ENCODE data around the gene HERC3.

Gene HERC3

GRCh38 chr4:88628746-88629145 is 36.5 kb downstream of the HERC3 start:
- 94 to 100% methylated on average over 1 to 5 of the region's 8 CpGs for WGBS, 2 experiments (ENCODE audit: insufficient coverage in 2 of 2)
- Histone ChIP-seq H3K4me1 (ENCODE audit: control insufficient read depth, insufficient read depth, low read length, poor library complexity, severe bottlenecking) (no peaks in the 10 kb centered on the region), H3K36me3 (ENCODE audit: control insufficient read depth, insufficient read depth, low read length) (no peaks in the 10 kb centered on the region), H3K27ac (ENCODE audit: low read depth, low read length, severe bottlenecking) (no peak overlapping the region), H3K9me3 (ENCODE audit: control insufficient read depth, low read length) (no peaks in the 10 kb centered on the region), H3K4me3 (ENCODE audit: extremely low read depth, insufficient read depth, low read length, poor library complexity, severe bottlenecking) (no peak overlapping the region)

DNA sequence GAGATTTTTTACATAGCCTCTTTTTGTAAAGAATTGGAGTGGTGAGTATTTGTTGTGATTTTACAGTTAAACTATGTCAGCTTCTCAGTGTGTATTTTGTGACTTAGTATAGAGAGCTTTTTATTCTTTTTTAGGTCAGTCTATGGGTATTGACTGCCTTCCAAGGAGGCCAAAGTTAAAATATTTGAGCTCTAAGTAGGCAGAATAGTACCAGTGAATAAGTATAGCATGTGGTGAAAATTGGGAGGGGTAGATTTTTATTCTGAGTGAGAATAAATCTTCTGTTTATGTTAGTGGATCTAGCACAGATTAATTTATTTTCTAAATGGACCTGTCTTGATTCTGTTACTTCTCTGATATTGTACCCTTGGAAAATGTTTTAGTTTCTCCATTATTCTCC is 37.5 kb downstream of the HERC3 start:
- Histone ChIP-seq H3K27ac (ENCODE audit: low read depth, low read length, severe bottlenecking) (no peak overlapping the region), H3K4me3 (ENCODE audit: extremely low read depth, insufficient read depth, low read length, poor library complexity, severe bottlenecking) (no peak overlapping the region), H3K36me3 (ENCODE audit: control insufficient read depth, insufficient read depth, low read length) (no peaks in the 10 kb centered on the region), H3K9me3 (ENCODE audit: control insufficient read depth, low read length) (no peaks in the 10 kb centered on the region), H3K4me1 (ENCODE audit: control insufficient read depth, insufficient read depth, low read length, poor library complexity, severe bottlenecking) (no peaks in the 10 kb centered on the region)

GRCh38 chr4:88630756-88631155 is 38.5 kb downstream of the HERC3 start:
- WGBS, 2 experiments (ENCODE audit: insufficient coverage in 2 of 2), result no CpG with 5 or more reads among the region's 2 CpGs

GRCh38 chr4:88643932-88644331 is 51.7 kb downstream of the HERC3 start:
- no peaks in the 10 kb centered on the region for H3K36me3 ChIP-seq (ENCODE audit: control insufficient read depth, insufficient read depth, low read length)
- no peaks in the 10 kb centered on the region for H3K4me1 ChIP-seq (ENCODE audit: control insufficient read depth, insufficient read depth, low read length, poor library complexity, severe bottlenecking)
- 100% methylated on average over 1 of the region's 2 CpGs; no CpG with 5 or more reads in 1 of the 2 experiments for WGBS, 2 experiments (ENCODE audit: insufficient coverage in 2 of 2)
- no peaks in the 10 kb centered on the region for H3K9me3 ChIP-seq (ENCODE audit: control insufficient read depth, low read length)
- H3K4me3 ChIP-seq (ENCODE audit: extremely low read depth, insufficient read depth, low read length, poor library complexity, severe bottlenecking), result no peak overlapping the region
- H3K27ac ChIP-seq (ENCODE audit: low read depth, low read length, severe bottlenecking), result no peak overlapping the region

More at GRCh38 chr4:88630756-88631155, 38.5 kb downstream of the HERC3 start:
- H3K36me3 ChIP-seq (ENCODE audit: control insufficient read depth, insufficient read depth, low read length), result no peaks in the 10 kb centered on the region
- H3K27ac ChIP-seq (ENCODE audit: low read depth, low read length, severe bottlenecking), result no peak overlapping the region
- H3K9me3 ChIP-seq (ENCODE audit: control insufficient read depth, low read length), result no peaks in the 10 kb centered on the region
- H3K4me1 ChIP-seq (ENCODE audit: control insufficient read depth, insufficient read depth, low read length, poor library complexity, severe bottlenecking), result no peaks in the 10 kb centered on the region
- no peak overlapping the region for H3K4me3 ChIP-seq (ENCODE audit: extremely low read depth, insufficient read depth, low read length, poor library complexity, severe bottlenecking)

- Histone ChIP-seq H3K4me3 (ENCODE audit: extremely low read depth, insufficient read depth, low read length, poor library complexity, severe bottlenecking) (no peak overlapping the region), H3K4me1 (ENCODE audit: control insufficient read depth, insufficient read depth, low read length, poor library complexity, severe bottlenecking) (no peaks in the 10 kb centered on the region), H3K9me3 (ENCODE audit: control insufficient read depth, low read length) (no peaks in the 10 kb centered on the region), H3K36me3 (ENCODE audit: control insufficient read depth, insufficient read depth, low read length) (no peaks in the 10 kb centered on the region), H3K27ac (ENCODE audit: low read depth, low read length, severe bottlenecking) (no peak overlapping the region)
- no CpG with 5 or more reads among the region's 1 CpG for WGBS, 2 experiments (ENCODE audit: insufficient coverage in 2 of 2)
These were observed 53.7 kb downstream of the HERC3 start for GRCh38 chr4:88645994-88646393.

DNA sequence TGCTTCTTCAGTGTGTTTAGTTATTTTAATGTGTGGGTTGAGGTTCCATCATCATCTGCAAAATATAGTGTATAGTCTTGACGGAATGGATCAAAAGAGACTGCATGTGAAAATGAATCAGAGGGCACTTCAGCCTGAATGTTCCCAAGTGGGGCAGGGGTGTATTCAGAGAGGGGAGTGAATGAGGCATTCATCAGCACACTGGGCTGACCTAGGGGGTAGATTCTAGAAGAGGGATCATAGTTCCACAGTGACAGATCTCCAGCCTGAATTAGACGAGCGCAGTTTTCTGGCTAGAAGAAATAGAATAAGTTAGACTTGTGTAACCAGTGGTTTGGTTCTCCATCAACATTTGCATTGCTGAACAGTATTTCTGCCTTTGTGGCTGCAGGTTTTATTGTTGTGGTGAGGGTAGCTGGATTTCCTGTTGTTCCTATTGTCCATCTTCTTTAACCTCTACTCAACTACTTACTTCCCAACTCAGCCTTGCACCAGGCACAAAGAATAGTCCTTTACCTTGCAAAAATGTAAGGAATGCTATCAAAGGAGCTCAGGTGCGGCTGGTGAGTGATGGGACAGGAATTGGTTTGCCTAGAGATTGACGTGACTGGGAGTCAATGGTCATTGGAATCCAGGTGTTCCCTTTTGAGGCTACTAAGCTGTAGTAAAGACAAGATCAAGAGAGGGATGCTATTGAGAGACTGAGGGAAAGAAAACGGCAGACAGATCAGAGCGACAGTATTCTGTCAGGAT is 54.4 kb downstream of the HERC3 start:
- Histone ChIP-seq H3K36me3 (ENCODE audit: control insufficient read depth, insufficient read depth, low read length) (no peaks in the 10 kb centered on the region), H3K4me3 (ENCODE audit: extremely low read depth, insufficient read depth, low read length, poor library complexity, severe bottlenecking) (no peak overlapping the region), H3K4me1 (ENCODE audit: control insufficient read depth, insufficient read depth, low read length, poor library complexity, severe bottlenecking) (no peaks in the 10 kb centered on the region), H3K9me3 (ENCODE audit: control insufficient read depth, low read length) (no peaks in the 10 kb centered on the region), H3K27ac (ENCODE audit: low read depth, low read length, severe bottlenecking) (no peak overlapping the region)
- WGBS, 2 experiments (ENCODE audit: insufficient coverage in 2 of 2), result 87 to 93% methylated on average over 7 of the region's 7 CpGs

DNA sequence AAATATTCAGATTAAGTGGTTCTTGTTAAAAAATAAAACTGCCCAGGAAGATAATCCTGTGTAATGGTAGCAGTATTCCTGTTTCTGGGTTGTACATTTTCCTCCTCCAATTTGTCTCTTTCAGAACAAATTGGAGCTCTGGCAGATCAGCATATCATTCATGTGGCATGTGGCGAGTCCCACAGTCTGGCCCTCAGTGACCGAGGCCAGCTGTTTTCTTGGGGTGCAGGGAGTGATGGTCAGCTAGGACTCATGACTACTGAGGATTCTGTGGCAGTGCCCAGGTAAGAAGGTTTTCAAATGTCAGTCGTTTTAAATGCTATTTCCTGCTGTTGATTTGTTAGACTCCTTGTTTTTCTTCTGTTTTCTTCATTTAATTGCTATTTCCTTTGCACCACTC is 57.4 kb downstream of the HERC3 start:
- Histone ChIP-seq H3K27ac (ENCODE audit: low read depth, low read length, severe bottlenecking) (no peak overlapping the region), H3K36me3 (ENCODE audit: control insufficient read depth, insufficient read depth, low read length) (no peaks in the 10 kb centered on the region), H3K9me3 (ENCODE audit: control insufficient read depth, low read length) (no peaks in the 10 kb centered on the region), H3K4me1 (ENCODE audit: control insufficient read depth, insufficient read depth, low read length, poor library complexity, severe bottlenecking) (no peaks in the 10 kb centered on the region), H3K4me3 (ENCODE audit: extremely low read depth, insufficient read depth, low read length, poor library complexity, severe bottlenecking) (no peak overlapping the region)
- 73% methylated on average over 2 to 3 of the region's 3 CpGs for WGBS, 2 experiments (ENCODE audit: insufficient coverage in 2 of 2)

- Histone ChIP-seq H3K4me3 (ENCODE audit: extremely low read depth, insufficient read depth, low read length, poor library complexity, severe bottlenecking) (no peak overlapping the region), H3K4me1 (ENCODE audit: control insufficient read depth, insufficient read depth, low read length, poor library complexity, severe bottlenecking) (no peaks in the 10 kb centered on the region), H3K27ac (ENCODE audit: low read depth, low read length, severe bottlenecking) (no peak overlapping the region), H3K9me3 (ENCODE audit: control insufficient read depth, low read length) (no peaks in the 10 kb centered on the region), H3K36me3 (ENCODE audit: control insufficient read depth, insufficient read depth, low read length) (no peaks in the 10 kb centered on the region)
- 73 to 76% methylated on average over 4 of the region's 4 CpGs for WGBS, 2 experiments (ENCODE audit: insufficient coverage in 2 of 2)
These were observed 61.2 kb downstream of the HERC3 start for GRCh38 chr4:88653371-88653946.

DNA sequence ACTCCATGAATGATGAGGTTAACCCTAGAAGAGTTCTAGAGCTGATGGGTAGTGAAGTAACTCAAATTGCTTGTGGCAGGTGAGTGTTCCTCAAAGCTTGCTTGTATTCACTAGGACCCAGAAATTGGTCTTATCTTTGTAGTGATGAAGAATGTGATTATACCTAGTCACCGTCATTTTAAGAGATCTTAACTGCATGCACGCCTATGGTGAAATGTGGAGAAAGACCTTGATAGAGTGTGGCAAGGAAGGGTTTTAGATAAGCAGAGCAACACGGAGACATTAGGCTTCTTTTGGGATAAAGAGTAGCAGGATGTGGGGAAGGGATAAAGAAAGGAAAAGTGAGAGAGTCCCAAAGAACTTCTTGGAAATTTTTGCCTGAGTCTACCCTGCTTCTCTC is 62.9 kb downstream of the HERC3 start:
- Histone ChIP-seq H3K27ac (ENCODE audit: low read depth, low read length, severe bottlenecking) (no peak overlapping the region), H3K4me1 (ENCODE audit: control insufficient read depth, insufficient read depth, low read length, poor library complexity, severe bottlenecking) (no peaks in the 10 kb centered on the region), H3K9me3 (ENCODE audit: control insufficient read depth, low read length) (no peaks in the 10 kb centered on the region), H3K36me3 (ENCODE audit: control insufficient read depth, insufficient read depth, low read length) (no peaks in the 10 kb centered on the region), H3K4me3 (ENCODE audit: extremely low read depth, insufficient read depth, low read length, poor library complexity, severe bottlenecking) (no peak overlapping the region)
- WGBS, 2 experiments (ENCODE audit: insufficient coverage in 2 of 2), result 88 to 97% methylated on average over 3 of the region's 3 CpGs

GRCh38 chr4:88659055-88659889 is 67.0 kb downstream of the HERC3 start:
- H3K4me1 ChIP-seq (ENCODE audit: control insufficient read depth, insufficient read depth, low read length, poor library complexity, severe bottlenecking), result no peaks in the 10 kb centered on the region
- no peak overlapping the region for H3K27ac ChIP-seq (ENCODE audit: low read depth, low read length, severe bottlenecking)
- no peaks in the 10 kb centered on the region for H3K9me3 ChIP-seq (ENCODE audit: control insufficient read depth, low read length)
- H3K4me3 ChIP-seq (ENCODE audit: extremely low read depth, insufficient read depth, low read length, poor library complexity, severe bottlenecking), result no peak overlapping the region
- 60 to 74% methylated on average over 3 of the region's 4 CpGs for WGBS, 2 experiments (ENCODE audit: insufficient coverage in 2 of 2)
- no peaks in the 10 kb centered on the region for H3K36me3 ChIP-seq (ENCODE audit: control insufficient read depth, insufficient read depth, low read length)

- no peak overlapping the region for H3K4me3 ChIP-seq (ENCODE audit: extremely low read depth, insufficient read depth, low read length, poor library complexity, severe bottlenecking)
- no peak overlapping the region for H3K27ac ChIP-seq (ENCODE audit: low read depth, low read length, severe bottlenecking)
- H3K4me1 ChIP-seq (ENCODE audit: control insufficient read depth, insufficient read depth, low read length, poor library complexity, severe bottlenecking), result no peaks in the 10 kb centered on the region
- no peaks in the 10 kb centered on the region for H3K9me3 ChIP-seq (ENCODE audit: control insufficient read depth, low read length)
- H3K36me3 ChIP-seq (ENCODE audit: control insufficient read depth, insufficient read depth, low read length), result no peaks in the 10 kb centered on the region
These were observed 67.6 kb downstream of the HERC3 start for GRCh38 chr4:88659890-88660208.
